K562 (cell line): ENCODE data around the gene MRTFB.

Experiments used
- CTCF ChIP-seq, 3 experiments: IDR thresholded peaks in 2 of 3; conservative IDR thresholded peaks in 1 of 3; 2 replicates each; pipeline ENCODE4 v1.5.1; 2011 to 2012; ENCODE audit warnings: low read length in 3 of 3, mild to moderate bottlenecking in 3 of 3, control low read depth in 2 of 3, improper control_type of control experiment in 1 of 3, inconsistent platforms in 1 of 3, low read depth in 1 of 3, mixed read lengths in 1 of 3, moderate library complexity in 1 of 3; ENCODE audit not compliant: insufficient read depth in 2 of 3
- EZH2 ChIP-seq: IDR thresholded peaks from 2 replicates; pipeline ENCODE4 v1.6.1; 2012; ENCODE audit warnings: low read depth, mild to moderate bottlenecking, inconsistent platforms, low read length, borderline replicate concordance
- POLR2H ChIP-seq: IDR thresholded peaks from 2 replicates; pipeline ENCODE4 v1.6.1; 2016; ENCODE audit warnings: missing genetic modification characterization, low read depth, mild to moderate bottlenecking, control low read depth, missing compliant biosample characterization, moderate library complexity
- RBFOX2 ChIP-seq: fragments of 200-400 bp; formaldehyde crosslinking; IDR thresholded peaks from 2 replicates; pipeline ENCODE4 v1.6.1; 2017; ENCODE audit warnings: low read depth, mild to moderate bottlenecking, low read length, moderate library complexity
- SP1 ChIP-seq: sonication (generic); formaldehyde crosslinking; IDR thresholded peaks from 2 replicates; pipeline ENCODE4 v1.8.1; 2022; ENCODE audit warnings: mild to moderate bottlenecking, missing genetic modification reagents
- SRSF9 ChIP-seq: fragments of 200-400 bp; formaldehyde crosslinking; IDR thresholded peaks from 2 replicates; pipeline ENCODE4 v1.6.1; 2017; ENCODE audit warnings: low read depth, low read length, borderline replicate concordance
- ZBTB40 ChIP-seq, 2 experiments: fragments of 450-650 bp in 1 of 2; sonication (generic) in 1 of 2; formaldehyde crosslinking in 1 of 2; IDR thresholded peaks; 2 replicates each; pipeline versions ENCODE4 v1.7.1 to v1.9.0; 2016 to 2022; ENCODE audit warnings: inconsistent platforms in 1 of 2, mild to moderate bottlenecking in 1 of 2, missing genetic modification reagents in 1 of 2
- ZFP30 ChIP-seq: fragments of 250-450 bp; sonication (Bioruptor Pico); IDR thresholded peaks from 2 replicates; pipeline ENCODE4 v1.8.0; 2022; ENCODE audit warnings: moderate library complexity, mild to moderate bottlenecking, inconsistent platforms, borderline replicate concordance

GRCh38 chr16:14028202-14028601, 42.9 kb upstream of the MRTFB start:
- TF ChIP-seq EZH2 = no peak
- TF ChIP-seq SP1 (CRISPR knock-in tag) = no peak
- TF ChIP-seq CTCF (IDR thresholded peaks at IDR 0.05 in 2 of 3, conservative IDR thresholded peaks at IDR 0.05 in 1 of 3; ENCODE audit: insufficient read depth in 2 of 3, low read depth in 1 of 3, low read length in 3 of 3) = no peak
- TF ChIP-seq ZFP30 (CRISPR knock-in tag) = no peak
- TF ChIP-seq SRSF9 = no peak
- no peak for TF ChIP-seq ZBTB40 (IDR thresholded peaks at IDR 0.05)
- TF ChIP-seq ZBTB40 (CRISPR knock-in tag; IDR thresholded peaks at IDR 0.05) = no peak
- TF ChIP-seq RBFOX2 = no peak
- no peak for TF ChIP-seq POLR2H (tag)
